Stimulated activated CD8-positive, alpha-beta memory T cell treated with anti-CD3 and anti-CD28 coated beads, Interleukin-2, amount 100 ng/mL, for 1 hour (primary cell): ENCODE results near the gene PRPF6.

Experiments
- DNase-seq, 2 donors: peaks; one replicate each; pipeline ENCODE4 v3.0.0-alpha.2; 2020; ENCODE audit warnings: low read depth in 2 of 2

PRPF6 gene

GRCh38 chr20:64063389-64064144 is 82.6 kb downstream of the PRPF6 start:
- DNase-seq, result no peak

GRCh38 chr20:64064145-64064698 is 83.3 kb downstream of the PRPF6 start:
- DNase-seq, result no peak

GRCh38 chr20:64065062-64065973 is 84.4 kb downstream of the PRPF6 start:
- no peak for DNase-seq

- DNase-seq, result peak in 1 of 2 donors; percentile 17
These were observed 85.0 kb downstream of the PRPF6 start for GRCh38 chr20:64065974-64066343.

- DNase-seq, result no peak
These were observed 86.2 kb downstream of the PRPF6 start for GRCh38 chr20:64067005-64067632.

GRCh38 chr20:64067733-64068307 is 86.9 kb downstream of the PRPF6 start:
- no peak for DNase-seq

GRCh38 chr20:64068386-64069208 is 87.7 kb downstream of the PRPF6 start:
- no peak for DNase-seq

GRCh38 chr20:64069209-64069613 is 88.3 kb downstream of the PRPF6 start:
- no peak for DNase-seq

GRCh38 chr20:64069614-64070243 is 88.8 kb downstream of the PRPF6 start:
- DNase-seq, result no peak

- no peak for DNase-seq
These were observed 89.5 kb downstream of the PRPF6 start for GRCh38 chr20:64070244-64070993.

- DNase-seq, result no peak
These were observed 90.7 kb downstream of the PRPF6 start for GRCh38 chr20:64071341-64072332.

GRCh38 chr20:64072498-64073063 is 91.6 kb downstream of the PRPF6 start:
- no peak for DNase-seq

- DNase-seq, result no peak
These were observed 92.7 kb downstream of the PRPF6 start for GRCh38 chr20:64073476-64074183.

- no peak for DNase-seq
These were observed 93.4 kb downstream of the PRPF6 start for GRCh38 chr20:64074184-64074789.

GRCh38 chr20:64074963-64075362 is 94.0 kb downstream of the PRPF6 start:
- no peak for DNase-seq

GRCh38 chr20:64075556-64075955 is 94.6 kb downstream of the PRPF6 start:
- DNase-seq, result no peak
